B cell (primary cell): ENCODE measurements around the gene CABLES1. TPM values are rescaled to one million over a fixed set of nuclear protein-coding genes. Genes with fewer than 3 reads are reported as not detected.
A peak's percentile ranks its signal among the peaks of the same experiment; 100 is the strongest.

Source experiments
- ATAC-seq: fragments of 200-7000 bp; cut with Tn5 transposase; one replicate; pipeline ENCODE4 v1.10.0; 2021; ENCODE audit warnings: low read depth, mild to moderate bottlenecking, moderate number of reproducible peaks, moderate library complexity
- CTCF ChIA-PET: fragments of 350-600 bp; sonication (Branson Sonifier 250); formaldehyde crosslinking; loops from one replicate; lab custom pipeline; 2021; ENCODE audit warnings: antibody characterized with exemption, inconsistent platforms; lab: Charles Lee
- POLR2A ChIA-PET: fragments of 350-600 bp; sonication (Branson Sonifier 250); formaldehyde crosslinking; loops from one replicate; lab custom pipeline; 2021; ENCODE audit warnings: antibody characterized with exemption; lab: Charles Lee
- DNase-seq: peaks from one replicate; pipeline ENCODE4 v3.0.0; 2013
- H2AFZ ChIP-seq: 2 replicates; pipeline ENCODE4 v1.6.1; 2012; ENCODE audit warnings: mild to moderate bottlenecking, low read depth, low read length; ENCODE audit not compliant: insufficient read depth, poor library complexity, severe bottlenecking
- H3K27ac ChIP-seq, 2 donors: 1 replicate in 1 of 2; 2 replicates in 1 of 2; pipeline ENCODE4 v1.5.1; 2012 to 2013; ENCODE audit warnings: low read length in 2 of 2, mild to moderate bottlenecking in 2 of 2, moderate library complexity in 1 of 2
- H3K27me3 ChIP-seq, 4 experiments: fragments of 200-600 bp in 1 of 4; sonication (generic) in 1 of 4; replicated peaks in 1 of 4; 1 replicate in 2 of 4; 2 replicates in 2 of 4; pipeline versions ENCODE4 v1.6.1 to v1.7.0; 2013 to 2016; ENCODE audit warnings: low read length in 3 of 4, mild to moderate bottlenecking in 2 of 4, mixed read lengths in 1 of 4, moderate library complexity in 1 of 4; ENCODE audit not compliant: insufficient read depth in 4 of 4, control insufficient read depth in 3 of 4; ENCODE audit errors: control extremely low read depth in 1 of 4
- H3K36me3 ChIP-seq, 2 experiments: replicated peaks in 1 of 2; 1 replicate in 1 of 2; 2 replicates in 1 of 2; pipeline versions ENCODE4 v1.6.1 to v1.7.1; 2013; ENCODE audit warnings: low read length in 1 of 2; ENCODE audit not compliant: insufficient read depth in 2 of 2, control insufficient read depth in 1 of 2; ENCODE audit errors: control extremely low read depth in 1 of 2, extremely low read depth in 1 of 2
- H3K4me1 ChIP-seq, 2 donors: fragments of 200-600 bp in 1 of 2; sonication (generic) in 1 of 2; 1 replicate in 1 of 2; 2 replicates in 1 of 2; pipeline versions ENCODE4 v1.5.1 to v1.6.1; 2013 to 2017; ENCODE audit warnings: low read length in 2 of 2; ENCODE audit not compliant: control insufficient read depth in 2 of 2, insufficient read depth in 2 of 2
- H3K4me2 ChIP-seq: replicated peaks from 2 replicates; pipeline ENCODE3; 2012; ENCODE audit warnings: mild to moderate bottlenecking, low read depth, low read length; ENCODE audit not compliant: poor library complexity, severe bottlenecking
- H3K4me3 ChIP-seq, 5 experiments: fragments of 200-600 bp in 1 of 5; sonication (generic) in 1 of 5; 1 replicate in 3 of 5; 2 replicates in 2 of 5; pipeline versions ENCODE4 v1.5.1 to v1.7.0; 2011 to 2016; ENCODE audit warnings: low read length in 4 of 5, mild to moderate bottlenecking in 4 of 5, low read depth in 2 of 5, control low read depth in 1 of 5, moderate library complexity in 1 of 5; ENCODE audit not compliant: insufficient read depth in 1 of 5; ENCODE audit errors: control extremely low read depth in 1 of 5, extremely low read depth in 1 of 5
- H3K79me2 ChIP-seq: fragments of 200-600 bp; sonication (generic); one replicate; pipeline ENCODE4 v1.6.0; 2016; ENCODE audit warnings: low read length; ENCODE audit not compliant: control insufficient read depth, insufficient read depth
- H3K9ac ChIP-seq: fragments of 200-600 bp; sonication (generic); 2 replicates; pipeline ENCODE4 v1.6.1; 2017; ENCODE audit warnings: mild to moderate bottlenecking, low read length, moderate library complexity
- H3K9me3 ChIP-seq, 3 donors: one replicate each; pipeline versions ENCODE4 v1.6.1 to v1.7.1; 2013; ENCODE audit warnings: low read length in 2 of 3; ENCODE audit not compliant: control insufficient read depth in 2 of 3, insufficient read depth in 1 of 3; ENCODE audit errors: control extremely low read depth in 1 of 3
- H4K20me1 ChIP-seq: 2 replicates; pipeline ENCODE4 v1.6.0; 2012; ENCODE audit warnings: mild to moderate bottlenecking, low read length; ENCODE audit not compliant: insufficient read depth, control insufficient read depth, poor library complexity, severe bottlenecking
- H3K27ac Mint-ChIP-seq: one replicate; pipeline ENCODE4 v1.8.0; 2021; ENCODE audit warnings: mixed read lengths
- H3K27me3 Mint-ChIP-seq: one replicate; pipeline ENCODE4 v1.8.0; 2021; ENCODE audit warnings: mixed read lengths
- H3K4me1 Mint-ChIP-seq: one replicate; pipeline ENCODE4 v1.8.0; 2021; ENCODE audit warnings: mixed read lengths
- H3K4me3 Mint-ChIP-seq: one replicate; pipeline ENCODE4 v1.8.0; 2021; ENCODE audit warnings: mixed read lengths
- H3K9me3 Mint-ChIP-seq: one replicate; pipeline ENCODE4 v1.8.0; 2022; ENCODE audit warnings: mixed read lengths; ENCODE audit not compliant: insufficient read depth
- CTCF ChIP-seq: fragments of 200-600 bp; IDR thresholded peaks from one replicate; pipeline ENCODE4 v1.8.0; 2022; ENCODE audit warnings: antibody characterized with exemption, mild to moderate bottlenecking
- EZH2 ChIP-seq: IDR thresholded peaks from 2 replicates; pipeline ENCODE4 v1.6.1; 2012; ENCODE audit warnings: borderline replicate concordance, low read depth, mild to moderate bottlenecking, moderate library complexity, low read length; ENCODE audit not compliant: insufficient read depth, poor library complexity, severe bottlenecking
- WGBS: methylation state at CpG from one replicate; pipeline ENCODE4 v1.1.5; 2013; ENCODE audit warnings: missing lambda C conversion rate; ENCODE audit not compliant: insufficient coverage; 5-methylcytosine and 5-hydroxymethylcytosine counted together
- intact Hi-C: fragments of 100-400 bp; cut with micrococcal nuclease; formaldehyde crosslinking; loops from one replicate; pipeline ENCODE4 v1.10.0; 2022
- polyA plus RNA-seq: library from polyadenylated mRNA; depleted of rRNA; stranded (reverse); fragments of >200 nt; gene quantifications from 2 replicates; pipeline ENCODE4 v1.2.3, GENCODE V29; 2012
- total RNA-seq, 2 donors: library from RNA; stranded (reverse); fragments of 120-200 nt in 1 of 2; gene quantifications; 1 replicate in 1 of 2; 2 replicates in 1 of 2; pipeline versions ENCODE4 v1.2.3 to v1.2.4, GENCODE V29; 2013 to 2022

CABLES1 gene
- total and polyA plus RNA-seq, 2 donors (not counting 1 experiment from before 2014, with no cell fraction given): 0.30 to 56.3 TPM

GRCh38 chr18:23258566-23259469, 123.5 kb downstream of the CABLES1 start:
- ATAC-seq (no peak), DNase-seq (no peak)
- 62% methylated on average over 9 of the region's 15 CpGs for WGBS
- TF ChIP-seq EZH2 (no peak), CTCF (no peak)
- H3K27me3 Mint-ChIP-seq: peaks cover 3% of the 10 kb centered on the region
- peaks cover 23 to 26% of the 10 kb centered on the region in 2 donors for H3K4me1 ChIP-seq
- peak overlapping the region; percentile 51 for H3K9ac ChIP-seq
- H3K27me3 ChIP-seq: peaks cover 0 to 13% (median 0%) of the 10 kb centered on the region in 4 experiments
- peaks cover 42% of the 10 kb centered on the region for H3K4me1 Mint-ChIP-seq
- no peak overlapping the region for H3K27ac ChIP-seq
- ChIA-PET CTCF (interaction anchor here (0.8 to 1.9 kb wide), 4 partner anchors 9 to 127 kb away, joined by 3 to 6 read pairs (median 3); no protein-coding TSS in a partner anchor), POLR2A (interaction anchor here (0.8 to 2.2 kb wide), 2 partner anchors 16 to 29 kb away, joined by 3 to 19 read pairs; no protein-coding TSS in a partner anchor)
- H2AFZ ChIP-seq: no peak overlapping the region
- H3K9me3 Mint-ChIP-seq: no peaks in the 10 kb centered on the region
- H3K4me3 Mint-ChIP-seq: peak overlapping the region; percentile 84
- no peaks in the 10 kb centered on the region for H3K79me2 ChIP-seq
- H4K20me1 ChIP-seq: no peaks in the 10 kb centered on the region
- H3K36me3 ChIP-seq: no peaks in the 10 kb centered on the region
- H3K27ac Mint-ChIP-seq: peak overlapping the region; percentile 85
- no peak overlapping the region for H3K4me3 ChIP-seq
- intact Hi-C loops: no loop called here
- no peaks in the 10 kb centered on the region for H3K9me3 ChIP-seq
- H3K4me2 ChIP-seq: peak overlapping the region; percentile 78
